Tongue (tissue), 2 donors: ENCODE measurements around the gene LRRC3. TPM values are rescaled to one million over a fixed set of nuclear protein-coding genes. Genes with fewer than 3 reads are reported as not detected.

Experiments used
- DNase-seq: peaks from one replicate; pipeline ENCODE4 v3.0.0-alpha.2; 2015
- total RNA-seq: library from RNA; depleted of rRNA; stranded (reverse); fragments of >200 nt; gene quantifications from one replicate; pipeline ENCODE4 v1.2.3, GENCODE V29; 2014

Gene LRRC3
- total RNA-seq, 1 donor from 2014 or later = 2.4 TPM

GRCh38 chr21:44456915-44457736 lies 1.8 kb downstream of the LRRC3 start:
- no peak for DNase-seq

- no peak for DNase-seq
These were observed 3.8 kb downstream of the LRRC3 start for GRCh38 chr21:44458971-44459711.

GRCh38 chr21:44459712-44460440 lies 4.6 kb downstream of the LRRC3 start:
- no peak for DNase-seq

GRCh38 chr21:44460441-44460755 lies 5.1 kb downstream of the LRRC3 start:
- no peak for DNase-seq

GRCh38 chr21:44461005-44461404 lies 5.7 kb downstream of the LRRC3 start:
- DNase-seq = no peak

GRCh38 chr21:44461464-44462001 lies 6.2 kb downstream of the LRRC3 start:
- peak; percentile 47 for DNase-seq

- no peak for DNase-seq
These were observed 7.0 kb downstream of the LRRC3 start for GRCh38 chr21:44462086-44462833.

GRCh38 chr21:44462834-44463200 lies 7.5 kb downstream of the LRRC3 start:
- no peak for DNase-seq

GRCh38 chr21:44463724-44464123 lies 8.4 kb downstream of the LRRC3 start:
- no peak for DNase-seq

- DNase-seq = no peak
These were observed 9.0 kb downstream of the LRRC3 start for GRCh38 chr21:44464351-44464750.

GRCh38 chr21:44466351-44466954 lies 11.1 kb downstream of the LRRC3 start:
- no peak for DNase-seq

- DNase-seq = no peak
These were observed 11.9 kb downstream of the LRRC3 start for GRCh38 chr21:44466996-44467858.

- DNase-seq = no peak
These were observed 12.5 kb downstream of the LRRC3 start for GRCh38 chr21:44467859-44468195.

GRCh38 chr21:44471341-44471740 lies 16.0 kb downstream of the LRRC3 start:
- DNase-seq = no peak

GRCh38 chr21:44471996-44472395 lies 16.7 kb downstream of the LRRC3 start:
- DNase-seq = no peak

- DNase-seq = no peak
These were observed 18.7 kb downstream of the LRRC3 start for GRCh38 chr21:44473915-44474555.

- no peak for DNase-seq
These were observed 20.0 kb downstream of the LRRC3 start for GRCh38 chr21:44475266-44475845.

- DNase-seq = no peak
These were observed 21.8 kb downstream of the LRRC3 start for GRCh38 chr21:44477131-44477530.

- DNase-seq = no peak
These were observed 22.4 kb downstream of the LRRC3 start for GRCh38 chr21:44477712-44478111.
